Activated CD8-positive, alpha-beta T cell treated with anti-CD3 and anti-CD28 coated beads, Interleukin-2, amount 10 ng/mL, durations not matched to agents 7 days and 5 days (primary cell): Measurements from ENCODE around the gene ATP6V1G3. TPM values are rescaled to one million over a fixed set of nuclear protein-coding genes. Genes with fewer than 3 reads are reported as not detected.

Source experiments
- ATAC-seq: fragments of 150-1000 bp; cut with Tn5 transposase; one replicate; pipeline ENCODE4 v1.10.0; 2021; ENCODE audit warnings: moderate library complexity
- CTCF ChIA-PET: fragments of 350-600 bp; sonication (Branson Sonifier 250); formaldehyde crosslinking; loops from one replicate; lab custom pipeline; 2021; ENCODE audit warnings: antibody characterized with exemption; lab: Charles Lee
- POLR2A ChIA-PET: fragments of 350-600 bp; sonication (Branson Sonifier 250); formaldehyde crosslinking; loops from one replicate; lab custom pipeline; 2021; ENCODE audit warnings: antibody characterized with exemption; lab: Charles Lee
- DNase-seq: peaks from one replicate; pipeline ENCODE4 v3.0.0-alpha.2; 2020
- H3K27ac Mint-ChIP-seq: one replicate; pipeline ENCODE4 v1.8.0; 2021; ENCODE audit warnings: mild to moderate bottlenecking, mixed read lengths
- H3K27me3 Mint-ChIP-seq: one replicate; pipeline ENCODE4 v1.8.0; 2021; ENCODE audit warnings: low read depth, mixed read lengths
- H3K36me3 Mint-ChIP-seq: one replicate; pipeline ENCODE4 v1.8.0; 2021; ENCODE audit warnings: low read depth, mixed read lengths
- H3K4me1 Mint-ChIP-seq: one replicate; pipeline ENCODE4 v1.8.0; 2021; ENCODE audit warnings: low read depth, mixed read lengths
- H3K4me3 Mint-ChIP-seq: one replicate; pipeline ENCODE4 v1.8.0; 2021; ENCODE audit warnings: mild to moderate bottlenecking, mixed read lengths
- H3K9me3 Mint-ChIP-seq: one replicate; pipeline ENCODE4 v1.8.0; 2022; ENCODE audit warnings: mixed read lengths; ENCODE audit not compliant: insufficient read depth
- total RNA-seq, 2 experiments: library from RNA; stranded (reverse); gene quantifications; one replicate each; pipeline ENCODE4 v1.2.3, GENCODE V29; 2021

ATP6V1G3 gene
- total RNA-seq, 2 experiments from 2014 or later = not detected

DNA sequence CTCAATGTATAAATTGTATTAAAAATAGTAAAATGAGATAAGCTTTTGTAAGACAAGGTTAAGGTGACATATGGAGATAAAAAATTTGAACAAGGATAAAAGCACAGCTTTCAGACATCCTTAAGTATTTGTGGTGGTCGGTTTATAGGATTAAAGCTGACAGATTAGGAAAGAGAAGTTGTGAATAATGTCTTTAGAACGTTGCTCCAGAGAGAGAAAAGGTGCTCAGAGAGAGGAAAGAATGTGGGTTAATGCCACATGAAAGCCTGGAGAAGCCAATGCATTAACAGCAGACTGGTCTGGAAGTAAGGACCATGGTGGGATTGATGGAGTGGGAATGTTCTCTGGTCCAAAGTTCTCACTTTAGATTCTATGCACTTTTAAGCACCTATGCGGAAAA lies 44.8 kb downstream of the ATP6V1G3 start:
- no peak overlapping the region for H3K27ac Mint-ChIP-seq
- ATAC-seq (no peak), DNase-seq (no peak)
- no peaks in the 10 kb centered on the region for H3K27me3 Mint-ChIP-seq
- POLR2A ChIA-PET = no interaction called here
- no peak overlapping the region for H3K4me3 Mint-ChIP-seq
- H3K9me3 Mint-ChIP-seq = no peaks in the 10 kb centered on the region
- CTCF ChIA-PET = no interaction called here
- peaks cover 3% of the 10 kb centered on the region for H3K36me3 Mint-ChIP-seq
- H3K4me1 Mint-ChIP-seq = peaks cover 11% of the 10 kb centered on the region

DNA sequence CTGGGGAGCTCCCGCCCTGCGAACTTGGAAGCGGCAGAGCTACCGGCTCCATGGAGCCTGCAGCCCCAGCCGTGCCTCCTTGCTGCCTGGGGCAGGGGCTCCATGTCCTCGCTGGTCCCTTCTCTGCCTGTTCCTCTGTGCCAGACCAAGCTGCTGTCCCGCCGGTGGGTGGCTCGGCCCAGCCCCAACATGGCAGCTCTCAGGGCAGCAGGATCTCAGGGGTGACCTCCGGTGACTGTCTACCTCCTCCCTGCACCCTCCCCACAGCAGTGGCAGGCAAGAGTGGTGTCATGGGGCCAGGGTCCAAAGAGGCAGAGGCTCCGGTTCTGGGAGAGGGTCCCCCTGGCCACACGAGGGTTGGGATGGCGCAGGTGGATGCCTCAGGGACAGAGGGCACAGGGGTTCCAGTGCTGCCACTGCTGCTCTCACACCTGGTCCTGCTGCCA lies 45.8 kb downstream of the ATP6V1G3 start:
- Mint-ChIP-seq H3K36me3 (no peaks in the 10 kb centered on the region), H3K27me3 (no peaks in the 10 kb centered on the region), H3K4me1 (peaks cover 11% of the 10 kb centered on the region), H3K9me3 (no peaks in the 10 kb centered on the region), H3K4me3 (no peak overlapping the region), H3K27ac (no peak overlapping the region)
- CTCF ChIA-PET = no interaction called here
- ATAC-seq (no peak), DNase-seq (no peak)
- POLR2A ChIA-PET = no interaction called here

DNA sequence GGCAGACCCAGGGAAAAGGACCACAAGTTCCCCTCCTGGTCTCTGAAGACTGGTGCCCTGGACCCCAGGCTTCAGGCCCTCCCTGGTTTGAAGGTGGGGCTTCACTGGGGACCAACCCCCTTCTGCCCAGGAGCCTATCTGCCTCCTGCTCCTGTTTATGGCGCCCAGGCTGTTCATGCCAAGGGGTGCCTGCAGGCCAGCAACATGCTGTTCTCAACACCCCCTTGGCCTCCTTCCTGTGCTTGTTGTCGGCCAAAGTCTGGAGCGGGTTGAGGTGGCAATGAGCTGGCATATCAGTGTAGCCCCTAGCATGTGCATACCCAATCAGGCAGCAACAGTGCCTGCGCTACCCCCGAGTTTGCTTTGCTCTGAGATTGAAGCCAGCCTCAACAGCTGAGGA lies 46.3 kb downstream of the ATP6V1G3 start:
- ATAC-seq (no peak), DNase-seq (no peak)
- Mint-ChIP-seq H3K9me3 (no peaks in the 10 kb centered on the region), H3K4me1 (peaks cover 11% of the 10 kb centered on the region), H3K27ac (no peak overlapping the region), H3K27me3 (no peaks in the 10 kb centered on the region), H3K36me3 (no peaks in the 10 kb centered on the region), H3K4me3 (no peak overlapping the region)
- CTCF ChIA-PET = no interaction called here
- POLR2A ChIA-PET = no interaction called here

DNA sequence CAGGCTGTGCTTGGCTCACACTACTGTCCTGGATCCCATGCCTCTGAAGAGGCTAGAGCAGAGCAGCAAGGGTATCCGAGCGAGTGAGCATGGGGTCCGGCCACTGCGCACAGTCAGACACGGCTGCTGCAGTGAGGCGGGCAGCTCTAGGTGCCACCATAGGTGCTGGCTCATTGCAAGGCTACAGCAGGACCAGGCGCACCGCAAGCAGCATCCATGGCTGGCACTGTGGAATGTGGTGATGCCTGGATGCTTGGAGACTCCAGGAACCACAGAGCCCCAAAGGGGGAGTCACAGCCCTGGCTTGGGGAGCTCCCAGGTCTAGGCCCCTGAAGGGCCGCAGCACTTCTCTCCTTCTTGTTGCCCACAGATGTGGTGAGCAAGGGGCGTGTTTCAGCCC lies 47.2 kb downstream of the ATP6V1G3 start:
- POLR2A ChIA-PET = no interaction called here
- Mint-ChIP-seq H3K4me1 (peaks cover 10% of the 10 kb centered on the region), H3K36me3 (no peaks in the 10 kb centered on the region), H3K27me3 (no peaks in the 10 kb centered on the region), H3K9me3 (no peaks in the 10 kb centered on the region), H3K27ac (no peak overlapping the region), H3K4me3 (no peak overlapping the region)
- DNase-seq (no peak), ATAC-seq (no peak)
- CTCF ChIA-PET = no interaction called here

DNA sequence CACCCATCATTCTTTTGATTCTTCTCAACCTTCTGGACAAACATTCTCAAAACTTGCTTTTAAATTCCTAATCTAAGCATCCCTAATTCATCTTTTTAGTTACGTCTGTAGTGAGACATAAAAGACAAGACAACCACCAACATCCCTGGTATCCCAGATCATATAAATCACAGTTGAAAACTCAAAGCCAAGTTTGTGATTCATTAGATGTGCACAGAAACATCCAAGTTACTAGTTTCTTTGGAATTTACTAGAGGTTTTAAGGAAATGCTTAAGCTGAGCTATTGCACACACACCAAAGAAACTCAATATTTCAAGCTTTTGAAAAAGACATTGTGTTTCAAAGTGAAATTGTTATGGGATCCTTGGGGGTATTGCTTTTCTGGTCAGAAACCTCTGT lies 47.6 kb downstream of the ATP6V1G3 start:
- CTCF ChIA-PET = no interaction called here
- ATAC-seq = no peak
- Mint-ChIP-seq H3K9me3 (no peaks in the 10 kb centered on the region), H3K36me3 (no peaks in the 10 kb centered on the region), H3K4me1 (peaks cover 7% of the 10 kb centered on the region), H3K27me3 (no peaks in the 10 kb centered on the region), H3K27ac (no peak overlapping the region), H3K4me3 (no peak overlapping the region)
- POLR2A ChIA-PET = no interaction called here
- DNase-seq = no peak

DNA sequence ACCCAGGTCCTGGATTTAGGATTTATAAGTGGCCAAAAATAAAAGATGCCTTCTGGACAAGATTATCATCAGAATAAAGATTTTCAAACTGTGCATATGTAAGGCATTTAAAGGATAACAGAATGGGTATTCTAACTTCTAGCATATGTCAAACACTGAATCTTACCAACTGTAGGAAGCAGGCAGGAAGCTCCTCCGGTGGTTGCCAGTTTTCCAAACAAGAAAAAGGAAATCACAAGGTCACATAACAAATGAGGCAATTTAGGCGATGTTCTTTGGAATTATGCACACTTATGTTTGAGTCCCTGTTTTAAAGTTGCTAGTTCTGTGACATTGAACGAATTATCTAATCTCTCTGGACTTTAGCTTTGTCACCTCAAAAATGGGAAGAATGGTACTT lies 48.9 kb downstream of the ATP6V1G3 start:
- ChIA-PET CTCF (no interaction called here), POLR2A (no interaction called here)
- no peak overlapping the region for H3K4me3 Mint-ChIP-seq
- no peaks in the 10 kb centered on the region for H3K36me3 Mint-ChIP-seq
- ATAC-seq = no peak
- H3K9me3 Mint-ChIP-seq = no peaks in the 10 kb centered on the region
- no peak for DNase-seq
- H3K27ac Mint-ChIP-seq = no peak overlapping the region
- no peaks in the 10 kb centered on the region for H3K4me1 Mint-ChIP-seq
- H3K27me3 Mint-ChIP-seq = no peaks in the 10 kb centered on the region

DNA sequence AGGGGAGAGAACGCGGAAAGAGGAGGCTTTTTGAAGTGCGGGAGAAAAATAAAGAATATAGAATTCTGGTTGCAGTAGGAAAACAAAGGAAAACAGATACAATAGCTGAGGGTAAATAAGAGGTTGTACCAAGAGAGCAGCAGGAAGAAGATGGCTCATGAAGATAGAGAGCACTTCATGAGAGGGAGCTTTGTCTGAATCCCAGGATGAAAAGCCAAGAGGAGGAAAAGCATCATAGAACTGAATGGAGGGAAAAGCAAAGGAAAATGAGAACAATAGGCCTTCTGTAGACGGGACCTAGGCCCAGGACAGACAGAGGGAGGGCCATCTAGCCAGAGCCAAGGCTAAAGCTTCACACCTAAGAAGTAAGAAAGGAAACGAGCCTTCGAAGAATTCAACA lies 49.5 kb downstream of the ATP6V1G3 start:
- Mint-ChIP-seq H3K27ac (no peak overlapping the region), H3K4me3 (no peak overlapping the region), H3K27me3 (no peaks in the 10 kb centered on the region), H3K36me3 (no peaks in the 10 kb centered on the region), H3K4me1 (no peaks in the 10 kb centered on the region), H3K9me3 (no peaks in the 10 kb centered on the region)
- DNase-seq = no peak
- ChIA-PET CTCF (no interaction called here), POLR2A (no interaction called here)
- ATAC-seq = no peak

DNA sequence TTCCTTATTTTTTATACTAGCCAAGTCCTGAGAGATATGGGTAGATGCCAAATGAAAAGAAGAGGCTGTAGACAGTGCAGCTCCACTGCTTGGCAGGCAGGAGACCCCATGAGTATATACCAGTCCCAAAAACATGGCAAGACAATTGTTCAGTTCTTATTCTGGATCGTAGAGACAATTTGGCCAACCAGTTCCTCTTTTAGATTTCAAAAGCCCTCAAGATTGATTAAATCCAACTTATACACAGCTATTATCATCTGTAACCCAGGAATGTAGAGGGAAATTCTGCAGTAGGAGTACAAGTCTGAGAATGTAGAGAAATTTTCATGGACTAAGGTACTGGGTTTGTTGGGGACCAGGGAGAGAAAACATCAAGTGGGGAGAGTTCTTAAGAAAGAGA lies 50.3 kb downstream of the ATP6V1G3 start:
- Mint-ChIP-seq H3K4me1 (no peaks in the 10 kb centered on the region), H3K4me3 (no peak overlapping the region), H3K9me3 (no peaks in the 10 kb centered on the region), H3K36me3 (no peaks in the 10 kb centered on the region), H3K27ac (no peak overlapping the region), H3K27me3 (no peaks in the 10 kb centered on the region)
- DNase-seq = no peak
- no peak for ATAC-seq
- POLR2A ChIA-PET = no interaction called here
- CTCF ChIA-PET = interaction anchor here (1.0 kb wide), 1 partner anchor 10 kb away, joined by 4 read pairs; no protein-coding TSS in a partner anchor

DNA sequence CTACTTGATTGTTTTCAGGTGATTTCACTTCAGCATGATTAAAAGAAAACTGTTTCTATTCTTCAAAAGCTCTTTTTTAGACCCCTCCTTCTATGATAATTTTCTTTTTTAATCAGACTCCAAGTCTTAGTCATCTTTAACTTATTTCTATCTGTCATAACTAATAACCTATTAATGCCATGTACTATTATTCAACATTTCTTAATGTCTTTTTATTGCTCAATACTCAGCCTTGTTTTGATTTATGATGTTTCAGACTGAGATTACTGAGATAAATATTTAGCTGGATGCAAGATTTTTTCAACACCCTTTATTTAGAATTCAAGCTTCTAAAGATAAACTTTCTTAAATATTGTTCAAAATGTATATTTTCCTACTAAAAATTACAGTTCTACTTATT lies 53.6 kb downstream of the ATP6V1G3 start:
- POLR2A ChIA-PET = no interaction called here
- no peaks in the 10 kb centered on the region for H3K4me1 Mint-ChIP-seq
- H3K36me3 Mint-ChIP-seq = no peaks in the 10 kb centered on the region
- no peak overlapping the region for H3K27ac Mint-ChIP-seq
- CTCF ChIA-PET = interaction anchor here (0.8 to 1.3 kb wide), 3 partner anchors 20 to 399 kb away, joined by 3 read pairs; no protein-coding TSS in a partner anchor
- no peak overlapping the region for H3K4me3 Mint-ChIP-seq
- ATAC-seq = no peak
- DNase-seq = no peak
- H3K9me3 Mint-ChIP-seq = no peaks in the 10 kb centered on the region
- H3K27me3 Mint-ChIP-seq = no peaks in the 10 kb centered on the region

DNA sequence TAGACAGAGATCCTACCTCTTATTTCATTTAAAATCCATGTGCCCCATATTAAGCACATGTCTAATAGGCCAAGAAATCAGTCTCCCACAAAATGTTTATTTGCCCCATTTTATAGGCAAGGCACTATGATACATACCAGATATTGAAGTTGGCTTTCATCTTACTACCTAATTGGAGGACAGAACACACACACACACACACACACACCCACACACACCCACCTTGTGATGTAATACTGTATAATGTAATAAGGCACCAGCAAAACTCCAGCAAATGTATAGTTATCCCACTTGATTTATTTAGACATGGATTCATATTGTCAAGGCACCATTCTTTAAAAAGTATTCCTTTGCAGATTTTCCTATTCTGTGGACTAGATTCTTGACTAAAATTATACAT lies 56.8 kb downstream of the ATP6V1G3 start:
- no peak for ATAC-seq
- DNase-seq = no peak
- no peaks in the 10 kb centered on the region for H3K4me1 Mint-ChIP-seq
- H3K27ac Mint-ChIP-seq = no peak overlapping the region
- H3K36me3 Mint-ChIP-seq = peaks cover 2% of the 10 kb centered on the region
- H3K27me3 Mint-ChIP-seq = no peaks in the 10 kb centered on the region
- ChIA-PET POLR2A (no interaction called here), CTCF (no interaction called here)
- peaks cover 5% of the 10 kb centered on the region for H3K9me3 Mint-ChIP-seq
- no peak overlapping the region for H3K4me3 Mint-ChIP-seq

DNA sequence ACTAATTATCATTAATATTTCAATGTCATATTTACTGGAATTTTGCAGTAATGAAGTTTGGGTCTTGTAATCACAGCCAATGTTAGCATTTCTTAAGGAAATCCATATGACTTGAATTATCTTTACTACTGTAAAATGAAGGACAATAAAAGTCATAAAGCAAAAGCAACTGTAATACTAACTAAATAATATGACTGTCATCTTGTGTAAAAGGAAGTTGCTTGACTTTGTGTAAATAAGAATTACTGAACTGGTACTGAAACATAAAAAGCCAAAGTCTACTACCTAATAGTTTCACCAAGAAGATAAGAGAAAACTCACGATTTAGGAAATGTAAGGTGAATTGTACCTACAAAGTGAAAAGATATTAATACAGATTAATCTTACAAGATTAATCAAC lies 57.5 kb downstream of the ATP6V1G3 start:
- POLR2A ChIA-PET = no interaction called here
- no peak overlapping the region for H3K4me3 Mint-ChIP-seq
- H3K9me3 Mint-ChIP-seq = peaks cover 7% of the 10 kb centered on the region
- H3K4me1 Mint-ChIP-seq = no peaks in the 10 kb centered on the region
- ATAC-seq (no peak), DNase-seq (no peak)
- peaks cover 2% of the 10 kb centered on the region for H3K36me3 Mint-ChIP-seq
- no peaks in the 10 kb centered on the region for H3K27me3 Mint-ChIP-seq
- no peak overlapping the region for H3K27ac Mint-ChIP-seq
- CTCF ChIA-PET = no interaction called here

DNA sequence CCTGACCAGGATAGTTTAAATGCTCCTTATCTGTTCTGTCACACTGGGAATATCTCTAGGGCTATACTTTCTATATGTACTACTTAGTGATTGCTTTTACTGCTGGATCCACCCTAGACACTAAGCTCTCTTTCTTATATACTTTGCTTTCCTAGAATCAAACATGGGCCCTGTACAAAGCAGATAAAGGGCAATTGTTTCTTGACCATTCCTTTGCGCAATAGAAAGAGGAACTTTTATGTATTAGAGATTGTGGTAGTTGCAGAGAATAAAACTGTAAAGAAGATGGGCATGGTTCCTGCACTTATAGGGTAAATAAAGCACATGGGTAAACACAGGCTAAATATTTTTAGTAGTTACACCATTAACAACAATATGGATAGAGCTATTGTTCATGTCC lies 58.8 kb downstream of the ATP6V1G3 start:
- CTCF ChIA-PET = no interaction called here
- H3K27me3 Mint-ChIP-seq = no peaks in the 10 kb centered on the region
- POLR2A ChIA-PET = no interaction called here
- no peak overlapping the region for H3K4me3 Mint-ChIP-seq
- peaks cover 2% of the 10 kb centered on the region for H3K36me3 Mint-ChIP-seq
- no peak overlapping the region for H3K27ac Mint-ChIP-seq
- no peaks in the 10 kb centered on the region for H3K4me1 Mint-ChIP-seq
- peaks cover 9% of the 10 kb centered on the region for H3K9me3 Mint-ChIP-seq
- ATAC-seq (no peak), DNase-seq (no peak)

DNA sequence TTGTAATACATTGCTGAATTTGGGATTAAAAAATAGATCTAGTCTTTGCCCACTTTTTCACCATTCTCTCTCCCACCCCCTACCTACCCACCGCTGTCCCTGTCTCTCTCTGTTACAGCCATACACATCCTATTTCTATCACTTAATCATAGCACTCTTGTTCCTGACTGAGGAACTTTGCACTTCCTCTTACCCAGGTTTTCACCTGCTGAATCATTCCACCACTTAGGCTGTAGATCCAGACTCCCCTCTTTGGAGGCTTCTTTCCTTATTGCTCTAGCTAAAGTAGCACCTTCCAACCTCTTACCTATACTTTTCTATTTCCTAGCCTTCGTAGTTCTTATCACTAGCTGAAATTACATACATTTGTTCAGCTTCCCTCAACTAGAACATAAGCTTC lies 59.6 kb downstream of the ATP6V1G3 start:
- ChIA-PET POLR2A (no interaction called here), CTCF (interaction anchor here (1.4 kb wide), 1 partner anchor 9 kb away, joined by 4 read pairs; no protein-coding TSS in a partner anchor)
- Mint-ChIP-seq H3K9me3 (peaks cover 9% of the 10 kb centered on the region), H3K27ac (no peak overlapping the region), H3K4me3 (no peak overlapping the region), H3K27me3 (no peaks in the 10 kb centered on the region), H3K4me1 (no peaks in the 10 kb centered on the region), H3K36me3 (peaks cover 2% of the 10 kb centered on the region)
- ATAC-seq = no peak
- DNase-seq = no peak
